DMS53 treated with DMSO at 0.1 percent for 48 hours (cell line): ENCODE measurements around the gene PIK3CG.
"Not testable (repeated sequence)": the region's sequence is repeated elsewhere in the genome, so short reads cannot be mapped to it uniquely, and the experiment has no call there.

Source experiments
- DNase-seq: peaks from one replicate; lab custom pipeline; 2025; ENCODE audit not compliant: unreplicated experiment; lab: John Stamatoyannopoulos, UW

PIK3CG gene

GRCh38 chr7:106936236-106936635, 71.2 kb downstream of the PIK3CG start:
- no peak for DNase-seq

- DNase-seq = not testable (repeated sequence)
Measured at GRCh38 chr7:106938122-106938521, 73.0 kb downstream of the PIK3CG start.

- no peak for DNase-seq
Measured at GRCh38 chr7:106938803-106939202, 73.7 kb downstream of the PIK3CG start.

GRCh38 chr7:106944035-106944665, 79.1 kb downstream of the PIK3CG start:
- DNase-seq = no peak

GRCh38 chr7:106947244-106947728, 82.2 kb downstream of the PIK3CG start:
- peak; percentile 83 for DNase-seq

GRCh38 chr7:106952001-106952657, 87.0 kb downstream of the PIK3CG start:
- DNase-seq = no peak

GRCh38 chr7:106952658-106953231, 87.7 kb downstream of the PIK3CG start:
- DNase-seq = no peak

- no peak for DNase-seq
Measured at GRCh38 chr7:106954840-106955239, 89.8 kb downstream of the PIK3CG start.

GRCh38 chr7:106955857-106956256, 90.8 kb downstream of the PIK3CG start:
- DNase-seq = not testable (repeated sequence)
